Activated naive CD8-positive, alpha-beta T cell treated with anti-CD3 and anti-CD28 coated beads, Interleukin-2, amount 10 ng/mL, durations not matched to agents 7 days and 5 days (primary cell): ENCODE measurements around the gene NMNAT1. TPM values are rescaled to one million over a fixed set of nuclear protein-coding genes. Genes with fewer than 3 reads are reported as not detected.

Experiments used
- ATAC-seq: fragments of 150-1000 bp; cut with Tn5 transposase; one replicate; pipeline ENCODE4 v1.10.0; 2021; ENCODE audit warnings: low read depth, moderate library complexity
- POLR2A ChIA-PET: fragments of 350-600 bp; sonication (Branson Sonifier 250); formaldehyde crosslinking; loops from one replicate; lab custom pipeline; 2021; ENCODE audit warnings: antibody characterized with exemption; lab: Charles Lee
- DNase-seq: peaks from one replicate; pipeline ENCODE4 v3.0.0; 2021
- H3K27ac Mint-ChIP-seq: one replicate; pipeline ENCODE4 v1.8.0; 2022; ENCODE audit warnings: mild to moderate bottlenecking, mixed read lengths
- H3K27me3 Mint-ChIP-seq: one replicate; pipeline ENCODE4 v1.8.0; 2022; ENCODE audit warnings: mild to moderate bottlenecking, moderate library complexity, mixed read lengths
- H3K36me3 Mint-ChIP-seq: one replicate; pipeline ENCODE4 v1.8.0; 2021; ENCODE audit warnings: mild to moderate bottlenecking, mixed read lengths
- H3K4me1 Mint-ChIP-seq: one replicate; pipeline ENCODE4 v1.8.0; 2021; ENCODE audit warnings: mixed read lengths
- H3K4me3 Mint-ChIP-seq: one replicate; pipeline ENCODE4 v1.8.0; 2022; ENCODE audit warnings: mild to moderate bottlenecking, moderate library complexity, mixed read lengths
- H3K9me3 Mint-ChIP-seq: one replicate; pipeline ENCODE4 v1.8.0; 2021; ENCODE audit warnings: mixed read lengths
- total RNA-seq, 2 experiments: library from RNA; stranded (reverse); gene quantifications; one replicate each; pipeline ENCODE4 v1.2.3, GENCODE V29; 2021

Gene NMNAT1
- total RNA-seq, 2 experiments from 2014 or later, result 6.5 to 8.5 TPM

DNA sequence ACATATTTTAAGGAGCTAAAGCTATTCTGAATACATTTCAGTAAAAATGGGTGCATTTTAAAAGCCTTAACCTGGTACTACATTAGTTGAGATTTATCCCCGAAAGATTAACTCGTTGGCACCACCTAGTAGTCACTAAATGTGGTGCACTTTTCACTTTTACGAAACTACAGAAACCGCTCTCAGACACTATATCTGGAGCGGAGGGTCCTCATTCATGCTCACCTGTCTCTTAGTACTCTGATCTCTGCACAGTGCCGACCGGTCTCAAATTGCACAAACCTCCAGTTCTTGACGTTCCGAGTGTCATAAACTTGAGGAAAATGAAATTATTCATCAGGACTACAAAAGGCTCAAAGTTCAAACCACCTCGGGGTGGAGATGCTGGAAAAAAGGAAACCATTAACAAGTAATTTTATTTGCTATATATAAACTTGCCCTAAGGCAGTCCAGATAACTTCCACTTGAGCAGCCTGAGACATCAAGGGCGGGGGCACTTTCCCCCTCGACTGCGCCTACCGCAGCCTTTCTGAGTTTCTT lies 806 bp upstream of the NMNAT1 start:
- ATAC-seq (peak; percentile 48), DNase-seq (no peak)
- no peaks in the 10 kb centered on the region for H3K9me3 Mint-ChIP-seq
- H3K27me3 Mint-ChIP-seq, result no peaks in the 10 kb centered on the region
- peak overlapping the region; percentile 97 for H3K27ac Mint-ChIP-seq
- H3K36me3 Mint-ChIP-seq, result peaks cover 3% of the 10 kb centered on the region
- peak overlapping the region; percentile 98 for H3K4me3 Mint-ChIP-seq
- peaks cover 5% of the 10 kb centered on the region for H3K4me1 Mint-ChIP-seq
- POLR2A ChIA-PET, result interaction anchor here (0.5 to 1.5 kb wide), 5 partner anchors 23 to 65 kb away, joined by 3 to 9 read pairs (median 5); partner anchors contain the start of gene CTNNBIP1

DNA sequence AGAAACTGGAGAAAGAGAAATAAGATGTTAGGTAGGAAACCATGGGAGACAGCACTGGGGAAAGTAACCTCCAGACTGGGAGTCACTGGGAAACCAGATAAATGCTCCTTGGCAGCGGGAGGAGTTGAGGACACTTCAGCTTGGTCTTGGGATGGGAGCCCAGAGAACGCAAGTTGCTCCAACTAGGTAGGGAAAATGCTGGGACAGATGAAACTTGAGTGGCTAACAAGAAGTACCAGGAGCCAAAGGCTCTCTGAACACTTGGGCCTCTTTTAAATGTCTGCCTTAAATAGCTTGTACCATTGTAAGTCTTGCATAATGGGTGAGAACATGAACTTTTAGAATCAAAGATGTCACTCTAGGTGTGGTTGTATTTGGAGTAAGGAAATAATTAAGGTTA lies 3.0 kb downstream of the NMNAT1 start:
- Mint-ChIP-seq H3K4me3 (no peak overlapping the region), H3K27me3 (no peaks in the 10 kb centered on the region), H3K27ac (no peak overlapping the region), H3K36me3 (peaks cover 3% of the 10 kb centered on the region), H3K4me1 (peaks cover 12% of the 10 kb centered on the region), H3K9me3 (no peaks in the 10 kb centered on the region)
- ATAC-seq (no peak), DNase-seq (no peak)
- POLR2A ChIA-PET, result no interaction called here

DNA sequence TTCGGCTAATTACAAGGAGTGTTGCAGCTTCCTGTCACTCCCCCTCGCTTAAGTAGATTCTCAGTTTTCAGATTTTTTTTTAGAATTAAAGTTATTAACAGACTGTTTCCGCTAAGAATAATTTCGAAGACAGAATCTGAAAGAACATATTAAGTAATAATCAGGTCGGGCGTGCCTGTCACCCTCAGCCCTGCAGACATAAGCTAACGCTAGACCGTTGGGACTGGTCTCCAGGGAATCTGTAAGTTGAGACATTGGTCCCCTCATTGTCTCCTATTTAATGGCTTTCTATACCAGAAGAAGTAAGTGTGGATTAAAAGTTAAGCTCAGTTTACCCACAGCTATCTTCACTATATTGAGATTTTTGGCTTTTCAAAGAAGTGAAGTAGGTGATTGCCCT lies 14.5 kb downstream of the NMNAT1 start:
- POLR2A ChIA-PET, result no interaction called here
- Mint-ChIP-seq H3K27ac (no peak overlapping the region), H3K4me1 (no peaks in the 10 kb centered on the region), H3K27me3 (no peaks in the 10 kb centered on the region), H3K4me3 (no peak overlapping the region), H3K9me3 (no peaks in the 10 kb centered on the region), H3K36me3 (no peaks in the 10 kb centered on the region)
- ATAC-seq, result no peak
- no peak for DNase-seq

DNA sequence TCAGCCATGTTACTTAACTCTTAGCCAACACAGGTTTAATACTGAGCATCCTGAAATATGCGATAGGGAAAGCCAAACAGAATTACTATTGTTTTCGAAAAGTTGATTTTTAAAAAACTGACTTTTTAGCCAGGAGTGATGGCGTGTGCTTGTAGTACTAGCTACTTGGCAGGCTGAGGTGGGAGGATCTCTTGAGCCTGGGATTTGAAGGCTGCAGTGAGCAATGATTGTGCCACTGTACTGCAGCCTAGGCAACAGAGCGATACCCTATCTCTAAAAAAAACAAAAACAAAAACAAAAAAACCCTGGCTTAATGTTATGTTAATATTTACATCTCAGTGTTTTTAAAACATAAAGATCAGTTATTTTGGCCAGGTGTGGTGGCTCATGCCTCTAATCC lies 16.7 kb downstream of the NMNAT1 start:
- ATAC-seq, result no peak
- H3K36me3 Mint-ChIP-seq, result peaks cover 2% of the 10 kb centered on the region
- H3K27ac Mint-ChIP-seq, result no peak overlapping the region
- POLR2A ChIA-PET, result no interaction called here
- no peak for DNase-seq
- H3K4me1 Mint-ChIP-seq, result no peaks in the 10 kb centered on the region
- H3K9me3 Mint-ChIP-seq, result no peaks in the 10 kb centered on the region
- no peaks in the 10 kb centered on the region for H3K27me3 Mint-ChIP-seq
- no peak overlapping the region for H3K4me3 Mint-ChIP-seq

DNA sequence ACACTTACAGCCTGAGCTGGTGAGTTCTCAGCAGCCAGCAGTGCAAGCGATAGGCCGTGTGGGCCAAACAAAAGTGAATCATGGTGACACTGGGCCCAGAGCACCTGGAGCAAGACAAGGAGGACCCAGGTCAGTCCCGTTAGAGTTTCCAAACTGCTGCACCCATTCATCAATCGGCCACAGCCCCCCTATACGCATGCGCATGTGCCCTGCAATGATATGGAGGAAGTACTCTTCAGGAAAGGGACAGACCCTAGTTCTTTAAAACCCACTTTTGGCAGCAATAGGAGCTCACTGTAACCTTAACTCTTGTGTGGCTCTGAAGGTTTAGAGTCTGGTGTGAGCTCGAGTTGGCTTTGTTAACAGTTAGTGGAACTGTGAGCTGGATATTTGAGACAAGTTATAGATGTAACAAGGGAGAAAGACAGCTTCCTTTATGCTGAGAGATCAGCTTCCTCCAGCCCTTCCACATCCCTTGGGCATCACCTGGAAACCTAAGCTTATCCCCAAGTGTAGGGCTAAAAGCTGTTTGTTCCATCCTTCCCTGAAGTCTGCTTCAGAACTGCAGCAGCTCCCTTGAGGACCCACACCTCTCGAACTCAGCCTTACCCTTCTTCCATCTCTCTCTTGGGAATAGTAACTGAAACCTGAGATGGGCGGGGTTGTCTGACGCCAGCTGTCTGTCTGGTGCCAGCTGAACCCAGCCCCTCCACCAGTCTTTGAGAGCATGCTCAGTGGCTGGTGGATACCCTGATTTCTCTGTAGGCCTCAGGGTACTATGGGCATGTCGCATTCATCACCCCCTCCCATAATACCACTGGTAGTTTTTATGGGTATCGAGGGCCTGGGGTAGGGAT lies 17.7 kb downstream of the NMNAT1 start:
- Mint-ChIP-seq H3K4me3 (no peak overlapping the region), H3K4me1 (no peaks in the 10 kb centered on the region), H3K27me3 (no peaks in the 10 kb centered on the region), H3K27ac (no peak overlapping the region), H3K9me3 (no peaks in the 10 kb centered on the region), H3K36me3 (peaks cover 2% of the 10 kb centered on the region)
- DNase-seq (no peak), ATAC-seq (no peak)
- POLR2A ChIA-PET, result interaction anchor here (0.7 kb wide), 1 partner anchor 15 kb away, joined by 3 read pairs; no protein-coding TSS in a partner anchor

DNA sequence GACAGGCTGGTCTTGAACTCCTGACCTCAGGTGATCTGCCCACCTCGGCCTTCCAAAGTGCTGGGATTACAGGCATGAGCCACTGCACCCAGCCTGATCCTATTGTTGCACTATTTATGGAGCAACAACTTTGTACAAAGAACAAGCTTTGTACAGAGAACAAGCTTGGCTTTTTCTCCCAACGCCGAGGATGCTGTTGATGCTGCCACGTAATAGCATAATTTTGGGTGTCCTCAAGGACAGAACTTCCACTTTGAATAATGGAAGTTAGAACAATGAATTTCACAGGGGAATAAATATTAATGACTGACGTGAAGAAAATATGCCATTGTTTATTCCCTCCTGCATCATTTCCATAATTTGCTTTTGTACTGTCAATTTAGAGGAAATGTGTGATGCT lies 41.0 kb downstream of the NMNAT1 start:
- ATAC-seq, result no peak
- POLR2A ChIA-PET, result interaction anchor here (0.6 kb wide), 1 partner anchor 10 kb away, joined by 4 read pairs; no protein-coding TSS in a partner anchor
- Mint-ChIP-seq H3K27ac (no peak overlapping the region), H3K27me3 (no peaks in the 10 kb centered on the region), H3K9me3 (no peaks in the 10 kb centered on the region), H3K36me3 (peaks cover 3% of the 10 kb centered on the region), H3K4me3 (no peak overlapping the region), H3K4me1 (no peaks in the 10 kb centered on the region)
- DNase-seq, result no peak

DNA sequence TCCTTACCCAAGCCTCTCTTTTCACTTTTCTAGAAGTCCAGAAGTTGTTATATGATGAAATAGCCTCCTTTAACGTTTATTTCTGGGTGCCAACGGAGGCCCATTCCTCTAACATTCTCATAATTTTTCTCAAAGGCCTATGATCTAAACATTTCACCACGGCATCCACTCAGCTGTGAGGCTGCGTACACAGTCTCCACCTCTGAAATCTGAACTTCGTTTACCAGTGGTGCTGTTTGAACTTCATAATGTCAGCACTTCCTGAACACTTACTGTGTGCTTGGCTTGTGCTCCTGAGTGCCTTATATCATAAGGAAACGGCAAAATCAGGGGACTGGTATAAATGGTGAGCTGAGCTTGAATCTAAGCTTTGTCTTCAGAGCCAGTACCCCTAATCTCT lies 41.7 kb downstream of the NMNAT1 start:
- Mint-ChIP-seq H3K9me3 (no peaks in the 10 kb centered on the region), H3K4me3 (no peak overlapping the region), H3K4me1 (no peaks in the 10 kb centered on the region), H3K36me3 (peaks cover 3% of the 10 kb centered on the region), H3K27me3 (no peaks in the 10 kb centered on the region), H3K27ac (no peak overlapping the region)
- POLR2A ChIA-PET, result no interaction called here
- ATAC-seq (no peak), DNase-seq (no peak)

DNA sequence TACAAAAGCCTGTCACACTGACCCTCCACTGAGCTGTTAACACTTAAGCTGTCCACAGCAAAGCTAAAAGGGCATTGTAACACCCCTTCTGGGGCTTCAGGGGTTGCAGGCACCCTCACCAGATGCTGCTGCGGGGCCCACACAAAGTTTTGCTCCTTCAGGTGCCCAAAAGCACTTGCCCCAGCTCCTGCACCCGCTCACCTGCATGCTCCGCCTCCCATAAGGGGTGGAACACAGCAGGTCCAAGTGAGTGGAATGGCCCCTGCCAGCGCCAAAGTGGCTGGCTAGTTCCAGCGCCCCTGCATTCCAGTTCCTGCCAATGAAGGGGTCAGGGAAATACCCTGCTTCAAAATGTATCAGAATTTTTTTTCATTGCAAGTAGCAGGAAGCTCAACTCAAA lies 46.5 kb downstream of the NMNAT1 start:
- DNase-seq (no peak), ATAC-seq (no peak)
- no peaks in the 10 kb centered on the region for H3K36me3 Mint-ChIP-seq
- peaks cover 10% of the 10 kb centered on the region for H3K27me3 Mint-ChIP-seq
- POLR2A ChIA-PET, result no interaction called here
- no peaks in the 10 kb centered on the region for H3K9me3 Mint-ChIP-seq
- H3K4me1 Mint-ChIP-seq, result no peaks in the 10 kb centered on the region
- no peak overlapping the region for H3K27ac Mint-ChIP-seq
- H3K4me3 Mint-ChIP-seq, result no peak overlapping the region

DNA sequence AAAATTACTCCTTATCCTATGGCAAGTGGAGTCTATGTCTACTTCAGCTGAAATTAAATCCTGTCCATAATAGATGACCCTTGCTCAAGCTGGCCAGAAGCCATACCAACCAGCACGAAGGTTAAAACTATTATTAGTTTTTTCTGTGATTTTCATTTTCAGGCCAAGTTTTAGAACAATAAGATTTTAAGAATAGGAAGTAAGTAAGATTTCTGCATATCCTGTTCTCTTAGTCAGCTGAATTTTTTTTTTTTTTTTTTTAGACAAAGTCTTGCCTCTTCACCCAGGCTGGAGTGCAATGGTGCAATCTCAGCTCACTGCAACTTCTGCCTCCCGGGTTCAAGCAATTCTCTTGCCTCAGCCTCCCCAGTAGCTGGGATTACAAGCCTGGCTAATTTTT lies 47.7 kb downstream of the NMNAT1 start:
- DNase-seq (no peak), ATAC-seq (no peak)
- no peaks in the 10 kb centered on the region for H3K9me3 Mint-ChIP-seq
- no peak overlapping the region for H3K27ac Mint-ChIP-seq
- H3K36me3 Mint-ChIP-seq, result no peaks in the 10 kb centered on the region
- H3K27me3 Mint-ChIP-seq, result peaks cover 20% of the 10 kb centered on the region
- H3K4me3 Mint-ChIP-seq, result no peak overlapping the region
- POLR2A ChIA-PET, result no interaction called here
- no peaks in the 10 kb centered on the region for H3K4me1 Mint-ChIP-seq

DNA sequence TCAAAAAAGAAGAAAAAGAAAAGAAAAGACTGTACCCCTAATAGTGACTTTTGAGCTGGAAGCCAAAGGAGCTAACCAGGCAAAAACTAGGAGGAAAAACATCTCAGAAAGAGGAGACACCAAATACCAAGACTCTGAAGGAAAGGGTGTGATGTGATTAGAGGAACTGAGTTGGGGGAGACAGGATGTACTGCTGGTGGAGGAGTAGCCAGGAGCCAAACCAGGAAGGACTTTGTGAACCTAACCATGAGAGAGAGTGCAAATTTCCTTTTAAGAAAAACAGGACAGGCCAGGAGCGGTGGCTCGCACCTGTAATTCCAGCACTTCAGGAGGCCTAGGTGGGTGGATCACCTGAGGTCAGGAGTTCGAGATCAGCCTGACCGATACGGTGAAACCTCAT lies 49.6 kb downstream of the NMNAT1 start:
- ATAC-seq, result no peak
- Mint-ChIP-seq H3K4me3 (no peak overlapping the region), H3K9me3 (no peaks in the 10 kb centered on the region), H3K27ac (no peak overlapping the region), H3K4me1 (peaks cover 3% of the 10 kb centered on the region), H3K27me3 (peaks cover 35% of the 10 kb centered on the region), H3K36me3 (no peaks in the 10 kb centered on the region)
- POLR2A ChIA-PET, result no interaction called here
- DNase-seq, result no peak

DNA sequence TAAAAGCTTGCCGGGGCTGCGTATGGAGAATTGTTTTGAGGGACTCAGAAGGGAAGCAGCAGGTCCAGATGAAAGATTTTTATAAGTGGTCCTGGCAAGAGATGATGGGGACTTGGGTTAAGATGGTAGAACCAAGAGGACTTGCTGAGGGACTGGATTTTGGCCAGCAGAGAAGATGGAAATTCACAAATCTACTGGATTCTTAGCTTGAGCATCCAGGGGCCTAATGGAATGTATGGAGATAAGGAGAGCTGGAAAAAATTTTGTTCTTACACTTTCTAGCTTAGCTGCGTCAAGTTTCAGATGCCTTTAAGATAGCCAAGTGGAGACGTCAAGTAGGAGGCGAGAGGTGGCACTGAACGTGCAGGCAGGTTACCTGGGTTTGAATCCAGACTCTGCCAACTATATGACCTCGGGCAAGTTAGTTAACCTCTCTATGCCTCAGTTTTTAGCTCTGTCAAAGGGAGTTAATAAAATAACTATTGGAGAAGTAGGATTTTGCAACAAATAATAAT lies 50.3 kb downstream of the NMNAT1 start:
- DNase-seq (no peak), ATAC-seq (no peak)
- Mint-ChIP-seq H3K4me1 (peaks cover 5% of the 10 kb centered on the region), H3K27me3 (peaks cover 42% of the 10 kb centered on the region), H3K36me3 (no peaks in the 10 kb centered on the region), H3K27ac (no peak overlapping the region), H3K4me3 (no peak overlapping the region), H3K9me3 (no peaks in the 10 kb centered on the region)
- POLR2A ChIA-PET, result no interaction called here

DNA sequence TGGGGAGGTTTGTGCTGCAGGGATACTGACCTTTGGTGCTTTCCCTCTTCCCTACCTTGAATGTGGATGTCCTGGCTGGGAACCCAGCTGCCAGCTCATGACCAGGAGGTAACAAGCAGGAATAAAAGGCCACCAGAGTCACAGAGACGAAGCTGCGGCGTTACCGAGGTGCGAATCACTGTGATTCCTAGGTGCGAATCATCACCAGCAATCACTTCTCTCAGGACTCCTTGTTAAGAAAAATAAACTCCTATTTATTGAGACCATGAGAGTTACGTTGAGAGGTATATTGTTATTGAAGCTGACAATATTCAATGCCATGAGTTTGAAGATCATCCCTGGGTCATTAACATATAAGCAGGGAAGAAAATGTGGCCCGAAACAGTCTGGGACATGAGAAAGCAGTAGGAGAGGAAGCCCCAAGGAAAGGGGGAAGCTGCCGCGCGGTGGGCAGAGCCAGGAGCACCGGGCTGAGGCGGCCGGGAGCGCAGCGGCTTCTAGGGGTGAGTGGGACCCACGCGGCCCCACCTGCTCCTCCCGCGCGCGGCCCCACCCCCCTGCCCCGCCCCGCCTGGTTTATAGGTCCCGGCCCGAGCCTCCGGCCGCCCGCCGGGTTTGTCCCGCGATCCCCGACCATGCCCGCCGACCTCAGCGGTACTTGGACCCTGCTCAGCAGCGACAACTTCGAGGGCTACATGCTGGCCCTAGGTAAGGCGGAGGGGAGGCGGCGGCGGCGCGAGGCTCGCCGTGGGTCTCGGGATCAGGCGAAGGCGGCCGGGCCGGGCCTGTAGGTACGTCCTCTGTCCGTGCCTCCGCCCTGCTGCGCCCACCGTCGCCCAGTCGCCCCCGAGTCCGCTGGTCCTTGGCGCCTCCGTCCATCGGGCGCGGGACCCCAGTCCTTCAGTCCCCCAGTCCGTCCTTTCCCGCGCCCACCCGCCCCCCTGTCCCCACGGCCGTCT lies 53.6 kb downstream of the NMNAT1 start, which contains the start of gene RBP7:
RBP7 (plus strand) TSS at position 605 of the 959 bp plus-strand sequence; CDS start at position 636, 31 bp downstream.
- no peaks in the 10 kb centered on the region for H3K9me3 Mint-ChIP-seq
- H3K36me3 Mint-ChIP-seq, result no peaks in the 10 kb centered on the region
- no peak within 1 kb of the TSS for H3K27ac Mint-ChIP-seq
- ATAC-seq (peak; percentile 57), DNase-seq (peak; percentile 42)
- H3K4me3 Mint-ChIP-seq, result peak within 1 kb of the TSS; percentile 76
- POLR2A ChIA-PET, result no interaction called here
- H3K4me1 Mint-ChIP-seq, result peaks cover 7% of the 10 kb centered on the region
- H3K27me3 Mint-ChIP-seq, result peaks cover 56% of the 10 kb centered on the region
